HepG2 (cell line): ENCODE results near the gene RMI1. TPM values are rescaled to one million over a fixed set of nuclear protein-coding genes. Genes with fewer than 3 reads are reported as not detected.

ENCODE experiments used
- EED ChIP-seq: sonication (generic); formaldehyde crosslinking; IDR thresholded peaks from 2 replicates; pipeline ENCODE4 v1.5.0; 2020; ENCODE audit warnings: mild to moderate bottlenecking, missing genetic modification reagents
- FOXO1 ChIP-seq: sonication (generic); formaldehyde crosslinking; IDR thresholded peaks from 2 replicates; pipeline ENCODE4 v1.4.0; 2020; ENCODE audit warnings: missing genetic modification reagents
- FUBP1 ChIP-seq: sonication (generic); formaldehyde crosslinking; IDR thresholded peaks from 2 replicates; pipeline ENCODE4 v1.5.1; 2020; ENCODE audit warnings: missing genetic modification reagents, mild to moderate bottlenecking, borderline replicate concordance
- MED1 ChIP-seq: sonication (generic); formaldehyde crosslinking; IDR thresholded peaks from 2 replicates; pipeline ENCODE4 v1.4.0; 2020; ENCODE audit warnings: missing genetic modification reagents
- MNT ChIP-seq: fragments of 450-650 bp; IDR thresholded peaks from 2 replicates; pipeline ENCODE4 v1.6.1; 2016
- MXI1 ChIP-seq: IDR thresholded peaks from 3 replicates; pipeline ENCODE4 v1.6.1; 2012; ENCODE audit warnings: low read depth, low read length, inconsistent platforms, borderline replicate concordance
- PHF5A ChIP-seq: IDR thresholded peaks from one replicate; pipeline ENCODE4 v1.6.1; 2018; ENCODE audit warnings: low read depth, missing genetic modification reagents; ENCODE audit not compliant: unreplicated experiment
- POLR2G ChIP-seq: fragments of 200-400 bp; formaldehyde crosslinking; IDR thresholded peaks from 2 replicates; pipeline ENCODE4 v1.6.1; 2018; ENCODE audit warnings: mild to moderate bottlenecking, low read depth, low read length, moderate library complexity
- REST ChIP-seq, 2 experiments: IDR thresholded peaks; 2 replicates each; pipeline ENCODE4 v1.6.1; 2011 to 2012; ENCODE audit warnings: low read length in 2 of 2, borderline replicate concordance in 1 of 2, low read depth in 1 of 2, mild to moderate bottlenecking in 1 of 2, moderate library complexity in 1 of 2
- RFXAP ChIP-seq: sonication (generic); formaldehyde crosslinking; IDR thresholded peaks from 2 replicates; pipeline ENCODE4 v1.4.0; 2020; ENCODE audit warnings: missing genetic modification reagents, borderline replicate concordance
- SOX5 ChIP-seq: IDR thresholded peaks from 2 replicates; pipeline ENCODE4 v1.6.1; 2016; ENCODE audit warnings: borderline replicate concordance
- TAF15 ChIP-seq: fragments of 200-400 bp; formaldehyde crosslinking; IDR thresholded peaks from one replicate; pipeline ENCODE4 v1.6.1; 2018; ENCODE audit warnings: mild to moderate bottlenecking, low read depth, low read length; ENCODE audit not compliant: poor library complexity, severe bottlenecking
- ZFP37 ChIP-seq: sonication (generic); formaldehyde crosslinking; IDR thresholded peaks from 2 replicates; pipeline ENCODE4 v1.4.0; 2020; ENCODE audit warnings: missing genetic modification reagents, borderline replicate concordance
- ZNF263 ChIP-seq: sonication (generic); formaldehyde crosslinking; IDR thresholded peaks from 2 replicates; pipeline ENCODE4 v1.4.0; 2020; ENCODE audit warnings: missing genetic modification reagents
- ZNF274 ChIP-seq: sonication (generic); formaldehyde crosslinking; IDR thresholded peaks from 2 replicates; pipeline ENCODE4 v1.5.1; 2020; ENCODE audit warnings: mild to moderate bottlenecking, missing genetic modification reagents
- ZNF30 ChIP-seq: sonication (generic); formaldehyde crosslinking; IDR thresholded peaks from 2 replicates; pipeline ENCODE4 v1.5.0; 2020; ENCODE audit warnings: mild to moderate bottlenecking, missing genetic modification reagents
- ZNF331 ChIP-seq: sonication (generic); formaldehyde crosslinking; IDR thresholded peaks from 2 replicates; pipeline ENCODE4 v1.4.0; 2020; ENCODE audit warnings: missing genetic modification reagents
- ZNF503 ChIP-seq: sonication (generic); formaldehyde crosslinking; IDR thresholded peaks from 2 replicates; pipeline ENCODE4 v1.4.0; 2020; ENCODE audit warnings: missing genetic modification reagents
- ZNF589 ChIP-seq: sonication (generic); formaldehyde crosslinking; conservative IDR thresholded peaks from 2 replicates; pipeline ENCODE4 v1.8.0; 2022; ENCODE audit warnings: mild to moderate bottlenecking, moderate library complexity, missing genetic modification reagents
- ZSCAN25 ChIP-seq: sonication (generic); formaldehyde crosslinking; IDR thresholded peaks from 2 replicates; pipeline ENCODE4 v1.8.0; 2022; ENCODE audit warnings: mild to moderate bottlenecking, missing genetic modification reagents
- polyA plus RNA-seq, 8 experiments: library from polyadenylated mRNA; depleted of rRNA in 3 of 8; stranded (reverse) in 7 of 8; unstranded in 1 of 8; fragments of >200 nt; fragmentation: Illumina TruSeq in 4 of 8; extraction: Trizol in 4 of 8; gene quantifications; 2 replicates each; pipeline versions ENCODE4 v1.2.1 to v1.2.3, GENCODE V29; 2011 to 2016; ENCODE audit warnings: low read depth in 4 of 8, missing spikeins in 1 of 8, mixed read lengths in 1 of 8; ENCODE audit not compliant: insufficient read depth in 1 of 8
- total RNA-seq, 5 experiments: library from RNA; depleted of rRNA; stranded (reverse); fragments of >200 nt; fragmentation: Illumina TruSeq; extraction: Trizol; gene quantifications; 2 replicates each; pipeline ENCODE4 v1.2.3, GENCODE V29; 2016; ENCODE audit warnings: low read depth in 1 of 5

RMI1 gene
- total and polyA plus RNA-seq, 2 of the 13 experiments (the other 11 are each of a cell fraction or from before 2014, with no cell fraction given) = 0.54 to 3.7 TPM

- TF ChIP-seq ZNF589 = peak; percentile 70; the same call in 1 of the 2 replicates
- TF ChIP-seq MXI1 = no peak; the same call in 2 of the 3 replicates
- peak; percentile 67 for TF ChIP-seq MED1 (CRISPR knock-in tag)
- no peak for TF ChIP-seq EED (CRISPR knock-in tag)
- TF ChIP-seq ZNF263 (CRISPR knock-in tag) = peak; percentile 54; the same call in 1 of the 2 replicates
- peak; percentile 38 for TF ChIP-seq MNT
- 0 out of 2 replicates have a peak, but pooled peaks have one; percentile 68 for TF ChIP-seq RFXAP
- peak; percentile 46 for TF ChIP-seq FOXO1 (CRISPR knock-in tag)
- TF ChIP-seq ZNF503 (CRISPR knock-in tag) = peak; percentile 62; the same call in 1 of the 2 replicates
- no peak for TF ChIP-seq TAF15
- 0 out of 2 replicates have a peak, but pooled peaks have one; percentile 33 for TF ChIP-seq ZNF331 (CRISPR knock-in tag)
- TF ChIP-seq ZFP37 (CRISPR knock-in tag) = 0 out of 2 replicates have a peak, but pooled peaks have one; percentile 68
- TF ChIP-seq ZNF274 (CRISPR knock-in tag) = peak; percentile 78; the same call in 1 of the 2 replicates
- TF ChIP-seq ZSCAN25 (CRISPR knock-in tag) = no peak
- TF ChIP-seq POLR2G = peak; percentile 95
- peak in 1 of 2 experiments; percentile 75; a peak in 1 of 4 replicates for TF ChIP-seq REST (IDR thresholded peaks at IDR 0.05; ENCODE audit: borderline replicate concordance in 1 of 2, low read depth in 1 of 2, low read length in 2 of 2)
- no peak for TF ChIP-seq FUBP1
- TF ChIP-seq SOX5 (CRISPR knock-in tag) = peak; percentile 43; the same call in 1 of the 2 replicates
- TF ChIP-seq PHF5A (CRISPR knock-in tag) = peak; percentile 12
- TF ChIP-seq ZNF30 = 0 out of 2 replicates have a peak, but pooled peaks have one; percentile 59
These were observed at the start of gene RMI1 (continued) for GRCh38 chr9:83980395-83981125.
